SK-N-SH treated with all-trans-retinoic acid at 6 μM for 48 hours (cell line): ENCODE data around the gene FAM25A.

Experiments used
- ATAC-seq: fragments of 200-7000 bp; cut with Tn5 transposase; 3 replicates; pipeline ENCODE4 v1.9.1; 2020; ENCODE audit warnings: mild to moderate bottlenecking, moderate library complexity
- ARNTL ChIP-seq: fragments of 450-650 bp; formaldehyde crosslinking; IDR thresholded peaks from 2 replicates; pipeline ENCODE4 v1.5.0; 2020; ENCODE audit warnings: low read depth, mild to moderate bottlenecking, moderate library complexity, borderline replicate concordance
- BACH2 ChIP-seq: fragments of 250-450 bp; sonication (Bioruptor Pico); IDR thresholded peaks from 2 replicates; pipeline ENCODE4 v1.9.0; 2021; ENCODE audit warnings: mild to moderate bottlenecking, borderline replicate concordance
- ISL1 ChIP-seq: fragments of 250-450 bp; sonication (Bioruptor Pico); IDR thresholded peaks from 2 replicates; pipeline ENCODE4 v2.1.2; 2022; ENCODE audit warnings: mild to moderate bottlenecking, moderate library complexity
- OSR1 ChIP-seq: fragments of 250-450 bp; sonication (Bioruptor Pico); IDR thresholded peaks from 2 replicates; pipeline ENCODE4 v1.8.0; 2022; ENCODE audit warnings: moderate library complexity, mild to moderate bottlenecking, inconsistent platforms
- PPARA ChIP-seq: fragments of 250-450 bp; sonication (Bioruptor Pico); IDR thresholded peaks from 2 replicates; pipeline ENCODE4 v1.5.0; 2020; ENCODE audit warnings: mild to moderate bottlenecking, borderline replicate concordance
- RARB ChIP-seq: fragments of 250-450 bp; sonication (Bioruptor Pico); IDR thresholded peaks from 2 replicates; pipeline ENCODE4 v1.8.0; 2021; ENCODE audit warnings: mild to moderate bottlenecking, moderate library complexity
- SNAI2 ChIP-seq: fragments of 250-450 bp; sonication (Bioruptor Pico); IDR thresholded peaks from 2 replicates; pipeline ENCODE4 v1.5.0; 2020; ENCODE audit warnings: mild to moderate bottlenecking, moderate library complexity
- TOX ChIP-seq: fragments of 250-450 bp; sonication (Bioruptor Pico); IDR thresholded peaks from 2 replicates; pipeline ENCODE4 v1.8.0; 2021; ENCODE audit warnings: mild to moderate bottlenecking, moderate library complexity, borderline replicate concordance
- ZC3H10 ChIP-seq: fragments of 250-450 bp; sonication (Bioruptor Pico); IDR thresholded peaks from 2 replicates; pipeline ENCODE4 v1.5.1; 2021; ENCODE audit warnings: mild to moderate bottlenecking, moderate library complexity
- ZFP30 ChIP-seq: fragments of 450-650 bp; formaldehyde crosslinking; IDR thresholded peaks from 2 replicates; pipeline ENCODE4 v1.5.0; 2022; ENCODE audit warnings: mild to moderate bottlenecking, moderate library complexity
- ZNF70 ChIP-seq: fragments of 450-650 bp; formaldehyde crosslinking; IDR thresholded peaks from 2 replicates; pipeline ENCODE4 v1.5.0; 2020; ENCODE audit warnings: mild to moderate bottlenecking, moderate library complexity
- ZNF8 ChIP-seq: fragments of 450-650 bp; formaldehyde crosslinking; IDR thresholded peaks from 2 replicates; pipeline ENCODE4 v1.5.0; 2020; ENCODE audit warnings: mild to moderate bottlenecking, moderate library complexity
- TF ChIP-seq, protein P1 (sequence below): fragments of 250-450 bp; sonication (Bioruptor Pico); IDR thresholded peaks from 2 replicates; pipeline ENCODE4 v1.5.1; 2020; ENCODE audit warnings: low read depth, mild to moderate bottlenecking, moderate library complexity
- TF ChIP-seq, protein P2 (sequence below): fragments of 250-450 bp; sonication (Bioruptor Pico); IDR thresholded peaks from 2 replicates; pipeline ENCODE4 v1.5.0; 2020; ENCODE audit warnings: mild to moderate bottlenecking, moderate library complexity
- TF ChIP-seq, protein P3 (sequence below): fragments of 250-450 bp; sonication (Bioruptor Pico); IDR thresholded peaks from 2 replicates; pipeline ENCODE4 v1.5.1; 2021; ENCODE audit warnings: mild to moderate bottlenecking, moderate library complexity

Gene FAM25A

DNA sequence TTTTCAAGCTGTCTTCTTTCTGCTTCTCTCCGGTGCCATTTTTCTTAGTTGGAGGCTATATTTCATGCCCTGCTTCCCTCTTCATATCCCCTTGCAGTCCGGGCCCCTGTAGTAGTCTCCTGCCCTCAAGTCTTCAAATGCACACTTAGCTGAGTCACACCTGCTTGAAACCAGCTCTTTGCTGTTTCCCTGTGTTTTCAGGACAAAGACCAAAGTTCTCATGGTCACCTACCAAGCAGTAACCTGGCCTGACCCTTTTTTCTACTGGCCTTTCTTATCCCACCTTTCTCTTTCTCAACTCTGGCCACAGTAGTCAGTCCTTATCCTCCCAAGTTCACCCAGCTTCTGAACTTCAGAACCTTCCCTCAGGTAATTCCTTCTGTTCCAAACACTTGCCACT lies 46.1 kb downstream of the FAM25A start (continued):
- TF ChIP-seq, protein P1, sequence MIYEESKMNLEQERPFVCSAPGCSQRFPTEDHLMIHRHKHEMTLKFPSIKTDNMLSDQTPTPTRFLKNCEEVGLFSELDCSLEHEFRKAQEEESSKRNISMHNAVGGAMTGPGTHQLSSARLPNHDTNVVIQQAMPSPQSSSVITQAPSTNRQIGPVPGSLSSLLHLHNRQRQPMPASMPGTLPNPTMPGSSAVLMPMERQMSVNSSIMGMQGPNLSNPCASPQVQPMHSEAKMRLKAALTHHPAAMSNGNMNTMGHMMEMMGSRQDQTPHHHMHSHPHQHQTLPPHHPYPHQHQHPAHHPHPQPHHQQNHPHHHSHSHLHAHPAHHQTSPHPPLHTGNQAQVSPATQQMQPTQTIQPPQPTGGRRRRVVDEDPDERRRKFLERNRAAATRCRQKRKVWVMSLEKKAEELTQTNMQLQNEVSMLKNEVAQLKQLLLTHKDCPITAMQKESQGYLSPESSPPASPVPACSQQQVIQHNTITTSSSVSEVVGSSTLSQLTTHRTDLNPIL, result no peak

DNA sequence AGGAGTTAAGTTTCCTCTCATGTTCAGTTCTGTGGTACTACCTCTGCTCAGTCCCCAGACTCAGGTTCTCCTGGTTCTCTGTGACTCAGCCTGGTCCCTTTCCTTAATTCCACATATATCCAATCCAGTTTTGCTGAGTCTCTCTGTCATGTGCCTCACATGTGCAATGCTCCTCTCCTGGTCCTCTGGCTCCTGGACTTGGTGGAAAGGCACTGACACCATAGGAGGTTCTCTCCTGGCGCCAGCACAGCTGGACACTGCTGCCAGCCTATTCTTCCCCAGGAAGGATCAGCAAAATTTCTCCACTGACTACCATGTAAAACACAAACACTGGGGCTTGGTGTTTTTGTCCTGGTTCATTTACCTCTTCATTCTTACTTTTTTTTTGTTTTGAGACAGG lies 46.8 kb downstream of the FAM25A start:
- no peak for ATAC-seq
- TF ChIP-seq, protein P2, sequence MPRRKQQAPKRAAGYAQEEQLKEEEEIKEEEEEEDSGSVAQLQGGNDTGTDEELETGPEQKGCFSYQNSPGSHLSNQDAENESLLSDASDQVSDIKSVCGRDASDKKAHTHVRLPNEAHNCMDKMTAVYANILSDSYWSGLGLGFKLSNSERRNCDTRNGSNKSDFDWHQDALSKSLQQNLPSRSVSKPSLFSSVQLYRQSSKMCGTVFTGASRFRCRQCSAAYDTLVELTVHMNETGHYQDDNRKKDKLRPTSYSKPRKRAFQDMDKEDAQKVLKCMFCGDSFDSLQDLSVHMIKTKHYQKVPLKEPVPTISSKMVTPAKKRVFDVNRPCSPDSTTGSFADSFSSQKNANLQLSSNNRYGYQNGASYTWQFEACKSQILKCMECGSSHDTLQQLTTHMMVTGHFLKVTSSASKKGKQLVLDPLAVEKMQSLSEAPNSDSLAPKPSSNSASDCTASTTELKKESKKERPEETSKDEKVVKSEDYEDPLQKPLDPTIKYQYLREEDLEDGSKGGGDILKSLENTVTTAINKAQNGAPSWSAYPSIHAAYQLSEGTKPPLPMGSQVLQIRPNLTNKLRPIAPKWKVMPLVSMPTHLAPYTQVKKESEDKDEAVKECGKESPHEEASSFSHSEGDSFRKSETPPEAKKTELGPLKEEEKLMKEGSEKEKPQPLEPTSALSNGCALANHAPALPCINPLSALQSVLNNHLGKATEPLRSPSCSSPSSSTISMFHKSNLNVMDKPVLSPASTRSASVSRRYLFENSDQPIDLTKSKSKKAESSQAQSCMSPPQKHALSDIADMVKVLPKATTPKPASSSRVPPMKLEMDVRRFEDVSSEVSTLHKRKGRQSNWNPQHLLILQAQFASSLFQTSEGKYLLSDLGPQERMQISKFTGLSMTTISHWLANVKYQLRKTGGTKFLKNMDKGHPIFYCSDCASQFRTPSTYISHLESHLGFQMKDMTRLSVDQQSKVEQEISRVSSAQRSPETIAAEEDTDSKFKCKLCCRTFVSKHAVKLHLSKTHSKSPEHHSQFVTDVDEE (CRISPR knock-in tag), result no peak
- no peak for TF ChIP-seq RARB (CRISPR knock-in tag)
- TF ChIP-seq ISL1 (CRISPR knock-in tag), result no peak
- TF ChIP-seq, protein P3, sequence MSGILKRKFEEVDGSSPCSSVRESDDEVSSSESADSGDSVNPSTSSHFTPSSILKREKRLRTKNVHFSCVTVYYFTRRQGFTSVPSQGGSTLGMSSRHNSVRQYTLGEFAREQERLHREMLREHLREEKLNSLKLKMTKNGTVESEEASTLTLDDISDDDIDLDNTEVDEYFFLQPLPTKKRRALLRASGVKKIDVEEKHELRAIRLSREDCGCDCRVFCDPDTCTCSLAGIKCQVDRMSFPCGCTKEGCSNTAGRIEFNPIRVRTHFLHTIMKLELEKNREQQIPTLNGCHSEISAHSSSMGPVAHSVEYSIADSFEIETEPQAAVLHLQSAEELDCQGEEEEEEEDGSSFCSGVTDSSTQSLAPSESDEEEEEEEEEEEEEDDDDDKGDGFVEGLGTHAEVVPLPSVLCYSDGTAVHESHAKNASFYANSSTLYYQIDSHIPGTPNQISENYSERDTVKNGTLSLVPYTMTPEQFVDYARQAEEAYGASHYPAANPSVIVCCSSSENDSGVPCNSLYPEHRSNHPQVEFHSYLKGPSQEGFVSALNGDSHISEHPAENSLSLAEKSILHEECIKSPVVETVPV, result no peak
- TF ChIP-seq PPARA (CRISPR knock-in tag), result no peak
- no peak for TF ChIP-seq ZC3H10 (CRISPR knock-in tag)

DNA sequence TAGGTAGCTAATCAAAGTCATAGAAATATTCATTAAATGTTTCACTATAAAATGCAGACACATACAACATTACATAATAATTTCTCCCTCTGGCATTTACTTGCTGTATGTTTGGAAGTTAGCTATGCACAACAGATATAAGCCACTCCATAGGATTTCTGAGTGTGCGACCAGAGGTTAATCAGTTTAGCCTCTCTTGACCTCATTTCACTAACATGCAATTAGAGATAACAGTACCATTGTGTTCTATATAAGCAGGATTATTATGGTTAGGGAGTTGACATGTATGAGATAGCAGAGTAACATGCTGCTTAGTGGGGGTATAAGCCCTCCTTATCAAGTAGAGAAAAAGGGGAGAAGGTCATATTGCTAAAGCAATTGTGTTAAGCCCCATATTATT lies 48.2 kb downstream of the FAM25A start:
- TF ChIP-seq OSR1 (CRISPR knock-in tag) (no peak), PPARA (CRISPR knock-in tag) (no peak), RARB (CRISPR knock-in tag) (no peak), ZNF70 (CRISPR knock-in tag) (no peak), BACH2 (CRISPR knock-in tag) (no peak), ZFP30 (CRISPR knock-in tag) (no peak), ARNTL (CRISPR knock-in tag) (no peak)
- no peak for ATAC-seq

DNA sequence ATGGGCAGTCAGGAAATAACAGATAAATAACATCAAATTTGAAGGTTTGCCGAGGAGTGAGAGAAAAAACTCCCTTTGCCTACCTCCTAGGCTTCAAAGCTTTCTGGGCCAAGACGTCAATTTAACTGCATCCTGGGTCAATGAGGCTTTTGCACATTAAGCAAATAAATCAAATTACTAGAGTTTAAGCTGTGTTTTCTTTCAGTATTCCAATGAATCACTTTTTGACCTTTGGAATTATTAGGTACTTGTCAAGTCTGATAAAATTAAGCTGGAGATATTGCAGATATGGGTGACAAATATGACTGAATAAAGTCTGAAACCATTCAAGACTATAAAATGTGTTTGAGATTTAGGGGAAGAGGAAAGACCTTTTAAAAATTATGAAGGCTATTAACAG lies 52.4 kb downstream of the FAM25A start:
- ATAC-seq, result peak; percentile 44; the same call in 2 of the 3 replicates
- TF ChIP-seq ZC3H10 (CRISPR knock-in tag) (0 out of 2 replicates have a peak, but pooled peaks have one; percentile 11), ISL1 (CRISPR knock-in tag) (peak; percentile 30; the same call in 1 of the 2 replicates), TOX (CRISPR knock-in tag) (0 out of 2 replicates have a peak, but pooled peaks have one; percentile 52), SNAI2 (CRISPR knock-in tag) (no peak), ZNF8 (CRISPR knock-in tag) (no peak)
- TF ChIP-seq, all 23 proteins: peak for 3
